SW 1271 (cell line): ENCODE results near the gene CTSA.
A peak's percentile ranks its signal among the peaks of the same experiment; 100 is the strongest.

ENCODE experiments used
- DNase-seq, 2 experiments: peaks; one replicate each; lab custom pipeline; 2025; lab: John Stamatoyannopoulos, UW

CTSA gene

GRCh38 chr20:45890985-45891983, at the start of gene CTSA, which contains the start of gene NEURL2:
Gene CTSA (plus strand): TSS chr20:45891335. CDS start chr20:45891569, 234 bp downstream.
Gene NEURL2 (minus strand): TSS chr20:45891208. CDS start chr20:45890991, 217 bp downstream.
- DNase-seq, result peak; percentile 68 to 85

GRCh38 chr20:45841407-45842129, 49.6 kb upstream of the CTSA start:
- no peak for DNase-seq

- DNase-seq, result no peak
Measured at GRCh38 chr20:45842169-45842812, 48.8 kb upstream of the CTSA start.

GRCh38 chr20:45843506-45843905, 47.6 kb upstream of the CTSA start:
- DNase-seq, result no peak

- DNase-seq, result no peak
Measured at GRCh38 chr20:45845452-45845851, 45.7 kb upstream of the CTSA start.

GRCh38 chr20:45848421-45848820, 42.7 kb upstream of the CTSA start:
- DNase-seq, result no peak

- no peak for DNase-seq
Measured at GRCh38 chr20:45848969-45849582, 42.1 kb upstream of the CTSA start.

- no peak for DNase-seq
Measured at GRCh38 chr20:45850238-45850637, 40.9 kb upstream of the CTSA start.

- DNase-seq, result no peak
Measured at GRCh38 chr20:45850926-45851325, 40.2 kb upstream of the CTSA start.

GRCh38 chr20:45851501-45851900, 39.6 kb upstream of the CTSA start:
- no peak for DNase-seq

GRCh38 chr20:45852326-45852725, 38.8 kb upstream of the CTSA start:
- no peak for DNase-seq

GRCh38 chr20:45853484-45853883, 37.7 kb upstream of the CTSA start:
- no peak for DNase-seq

GRCh38 chr20:45857114-45857881, 33.8 kb upstream of the CTSA start, which contains the start of the genes ACOT8 and ZSWIM3:
Gene ACOT8 (minus strand): TSS chr20:45857392. CDS start chr20:45857315, 77 bp downstream.
Gene ZSWIM3 (plus strand): TSS chr20:45857614. CDS start chr20:45857826, 212 bp downstream.
- DNase-seq, result peak; percentile 99 to 100

GRCh38 chr20:45857882-45858216, 33.3 kb upstream of the CTSA start:
- DNase-seq, result no peak

GRCh38 chr20:45859916-45860315, 31.2 kb upstream of the CTSA start:
- DNase-seq, result no peak

- no peak for DNase-seq
Measured at GRCh38 chr20:45860560-45861220, 30.4 kb upstream of the CTSA start.

GRCh38 chr20:45861221-45862075, 29.7 kb upstream of the CTSA start:
- no peak for DNase-seq

GRCh38 chr20:45863543-45864470, 27.3 kb upstream of the CTSA start:
- no peak for DNase-seq
